SK-N-SH treated with all-trans-retinoic acid at 6 μM for 48 hours (cell line): Measurements from ENCODE around the gene APOC3.

Experiments used
- ARNTL ChIP-seq: fragments of 450-650 bp; formaldehyde crosslinking; IDR thresholded peaks from 2 replicates; pipeline ENCODE4 v1.5.0; 2020; ENCODE audit warnings: low read depth, mild to moderate bottlenecking, moderate library complexity, borderline replicate concordance
- CREB5 ChIP-seq: fragments of 250-450 bp; sonication (Bioruptor Pico); IDR thresholded peaks from 2 replicates; pipeline ENCODE4 v1.5.1; 2020; ENCODE audit warnings: low read depth, mild to moderate bottlenecking, moderate library complexity
- CSDC2 ChIP-seq: fragments of 250-450 bp; sonication (Bioruptor Pico); IDR thresholded peaks from 2 replicates; pipeline ENCODE4 v1.5.0; 2020; ENCODE audit warnings: mild to moderate bottlenecking, moderate library complexity
- OSR1 ChIP-seq: fragments of 250-450 bp; sonication (Bioruptor Pico); IDR thresholded peaks from 2 replicates; pipeline ENCODE4 v1.8.0; 2022; ENCODE audit warnings: moderate library complexity, mild to moderate bottlenecking, inconsistent platforms
- PPARA ChIP-seq: fragments of 250-450 bp; sonication (Bioruptor Pico); IDR thresholded peaks from 2 replicates; pipeline ENCODE4 v1.5.0; 2020; ENCODE audit warnings: mild to moderate bottlenecking, borderline replicate concordance
- RARB ChIP-seq: fragments of 250-450 bp; sonication (Bioruptor Pico); IDR thresholded peaks from 2 replicates; pipeline ENCODE4 v1.8.0; 2021; ENCODE audit warnings: mild to moderate bottlenecking, moderate library complexity
- TSHZ2 ChIP-seq: fragments of 250-450 bp; sonication (Bioruptor Pico); IDR thresholded peaks from 2 replicates; pipeline ENCODE4 v1.5.0; 2020; ENCODE audit warnings: mild to moderate bottlenecking, moderate library complexity
- ZC3H10 ChIP-seq: fragments of 250-450 bp; sonication (Bioruptor Pico); IDR thresholded peaks from 2 replicates; pipeline ENCODE4 v1.5.1; 2021; ENCODE audit warnings: mild to moderate bottlenecking, moderate library complexity
- ZFP30 ChIP-seq: fragments of 450-650 bp; formaldehyde crosslinking; IDR thresholded peaks from 2 replicates; pipeline ENCODE4 v1.5.0; 2022; ENCODE audit warnings: mild to moderate bottlenecking, moderate library complexity
- ZNF565 ChIP-seq: fragments of 450-650 bp; formaldehyde crosslinking; conservative IDR thresholded peaks from 2 replicates; pipeline ENCODE4 v1.5.0; 2020; ENCODE audit warnings: low read depth, mild to moderate bottlenecking, moderate library complexity
- ZNF8 ChIP-seq: fragments of 450-650 bp; formaldehyde crosslinking; IDR thresholded peaks from 2 replicates; pipeline ENCODE4 v1.5.0; 2020; ENCODE audit warnings: mild to moderate bottlenecking, moderate library complexity
- TF ChIP-seq, protein P1 (sequence below): fragments of 250-450 bp; sonication (Bioruptor Pico); IDR thresholded peaks from 2 replicates; pipeline ENCODE4 v1.8.0; 2020; ENCODE audit warnings: mild to moderate bottlenecking, moderate library complexity, borderline replicate concordance

GRCh38 chr11:116856423-116856822 is 26.7 kb downstream of the APOC3 start:
- TF ChIP-seq PPARA (CRISPR knock-in tag) (no peak), ZNF565 (CRISPR knock-in tag) (no peak), ZNF8 (CRISPR knock-in tag) (no peak), TSHZ2 (no peak), CSDC2 (CRISPR knock-in tag) (no peak), ARNTL (no peak), CREB5 (CRISPR knock-in tag) (no peak), RARB (CRISPR knock-in tag) (no peak), ZFP30 (no peak), ZC3H10 (CRISPR knock-in tag) (no peak), OSR1 (CRISPR knock-in tag) (no peak)
- TF ChIP-seq, protein P1, sequence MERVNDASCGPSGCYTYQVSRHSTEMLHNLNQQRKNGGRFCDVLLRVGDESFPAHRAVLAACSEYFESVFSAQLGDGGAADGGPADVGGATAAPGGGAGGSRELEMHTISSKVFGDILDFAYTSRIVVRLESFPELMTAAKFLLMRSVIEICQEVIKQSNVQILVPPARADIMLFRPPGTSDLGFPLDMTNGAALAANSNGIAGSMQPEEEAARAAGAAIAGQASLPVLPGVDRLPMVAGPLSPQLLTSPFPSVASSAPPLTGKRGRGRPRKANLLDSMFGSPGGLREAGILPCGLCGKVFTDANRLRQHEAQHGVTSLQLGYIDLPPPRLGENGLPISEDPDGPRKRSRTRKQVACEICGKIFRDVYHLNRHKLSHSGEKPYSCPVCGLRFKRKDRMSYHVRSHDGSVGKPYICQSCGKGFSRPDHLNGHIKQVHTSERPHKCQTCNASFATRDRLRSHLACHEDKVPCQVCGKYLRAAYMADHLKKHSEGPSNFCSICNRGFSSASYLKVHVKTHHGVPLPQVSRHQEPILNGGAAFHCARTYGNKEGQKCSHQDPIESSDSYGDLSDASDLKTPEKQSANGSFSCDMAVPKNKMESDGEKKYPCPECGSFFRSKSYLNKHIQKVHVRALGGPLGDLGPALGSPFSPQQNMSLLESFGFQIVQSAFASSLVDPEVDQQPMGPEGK (CRISPR knock-in tag), result no peak
